KMS-11 (cell line): ENCODE data around the gene PRKD2.
"Not testable (repeated sequence)": the region's sequence is repeated elsewhere in the genome, so short reads cannot be mapped to it uniquely, and the experiment has no call there.

Source experiments
- H2AFZ ChIP-seq: fragments of 200-600 bp; sonication (generic); 2 replicates; pipeline ENCODE4 v1.6.1; 2016; ENCODE audit warnings: antibody characterized with exemption, mixed run types, low read depth
- H3K27ac ChIP-seq: fragments of 200-600 bp; sonication (generic); 2 replicates; pipeline ENCODE4 v1.6.1; 2016; ENCODE audit warnings: mild to moderate bottlenecking, mixed run types
- H3K27me3 ChIP-seq: fragments of 200-600 bp; sonication (generic); 2 replicates; pipeline ENCODE4 v1.6.1; 2017; ENCODE audit warnings: mild to moderate bottlenecking, low read depth, mixed run types, moderate library complexity; ENCODE audit not compliant: insufficient read depth
- H3K36me3 ChIP-seq: fragments of 200-600 bp; sonication (generic); 2 replicates; pipeline ENCODE4 v1.6.1; 2017; ENCODE audit warnings: mild to moderate bottlenecking, mixed run types; ENCODE audit not compliant: insufficient read depth
- H3K4me1 ChIP-seq: fragments of 200-600 bp; sonication (generic); 2 replicates; pipeline ENCODE4 v1.6.1; 2016; ENCODE audit warnings: mild to moderate bottlenecking, low read depth, mixed run types; ENCODE audit not compliant: poor library complexity, severe bottlenecking
- H3K4me2 ChIP-seq: fragments of 200-600 bp; sonication (generic); 2 replicates; pipeline ENCODE4 v1.7.0; 2016; ENCODE audit warnings: mild to moderate bottlenecking, mixed run types
- H3K4me3 ChIP-seq: fragments of 200-600 bp; sonication (generic); IDR thresholded peaks from 2 replicates; pipeline ENCODE4 v1.6.1; 2017; ENCODE audit warnings: low read depth, low read length, mixed read lengths; ENCODE audit not compliant: insufficient read depth
- H3K79me2 ChIP-seq: fragments of 200-600 bp; sonication (generic); 2 replicates; pipeline ENCODE4 v1.6.1; 2016; ENCODE audit warnings: low read depth, mixed run types; ENCODE audit not compliant: insufficient read depth
- H3K9ac ChIP-seq: fragments of 200-600 bp; sonication (generic); 2 replicates; pipeline ENCODE4 v1.6.1; 2016; ENCODE audit warnings: mild to moderate bottlenecking, mixed run types
- H4K20me1 ChIP-seq: fragments of 200-600 bp; sonication (generic); 2 replicates; pipeline ENCODE4 v1.6.1; 2016; ENCODE audit warnings: mild to moderate bottlenecking, mixed run types; ENCODE audit not compliant: insufficient read depth
- CTCF ChIP-seq: fragments of 200-600 bp; sonication (generic); conservative IDR thresholded peaks from 2 replicates; pipeline ENCODE4 v1.6.1; 2017; ENCODE audit warnings: low read depth, mild to moderate bottlenecking, antibody characterized with exemption, low read length, moderate library complexity, mixed read lengths

Gene PRKD2

GRCh38 chr19:46717034-46717715 lies at the start of gene PRKD2:
Gene PRKD2, minus strand, starts transcription at chr19:46717114. Its CDS starts 744 bp downstream, at chr19:46716370.
- Histone ChIP-seq H4K20me1 (no peaks in the 10 kb centered on the region), H3K36me3 (no peaks in the 10 kb centered on the region; the same call in 1 of the 2 replicates), H3K4me2 (peak within 1 kb of the TSS; percentile 80), H3K79me2 (peaks cover 24% of the 10 kb centered on the region), H3K9ac (peak within 1 kb of the TSS; percentile 70), H3K4me1 (peaks cover 46% of the 10 kb centered on the region), H2AFZ (peak within 1 kb of the TSS; percentile 72), H3K27me3 (no peaks in the 10 kb centered on the region), H3K4me3 (no peak within 1 kb of the TSS), H3K27ac (peak within 1 kb of the TSS; percentile 55)
- TF ChIP-seq CTCF = no peak

GRCh38 chr19:46764817-46765291 lies 47.9 kb upstream of the PRKD2 start:
- H4K20me1 ChIP-seq = no peaks in the 10 kb centered on the region
- no peaks in the 10 kb centered on the region for H3K4me1 ChIP-seq
- no peak overlapping the region for H3K27ac ChIP-seq
- H3K4me2 ChIP-seq = no peak overlapping the region
- no peaks in the 10 kb centered on the region for H3K27me3 ChIP-seq
- H3K9ac ChIP-seq = no peak overlapping the region
- H3K36me3 ChIP-seq = no peaks in the 10 kb centered on the region
- TF ChIP-seq CTCF = no peak
- no peaks in the 10 kb centered on the region for H3K79me2 ChIP-seq
- no peak overlapping the region for H3K4me3 ChIP-seq
- H2AFZ ChIP-seq = no peak overlapping the region

- Histone ChIP-seq H3K4me3 (no peak overlapping the region), H4K20me1 (no peaks in the 10 kb centered on the region), H3K27me3 (no peaks in the 10 kb centered on the region), H3K79me2 (no peaks in the 10 kb centered on the region), H3K36me3 (no peaks in the 10 kb centered on the region), H3K4me1 (peaks cover 3% of the 10 kb centered on the region), H2AFZ (no peak overlapping the region), H3K9ac (no peak overlapping the region), H3K27ac (no peak overlapping the region), H3K4me2 (no peak overlapping the region)
- no peak for TF ChIP-seq CTCF
Observed at GRCh38 chr19:46762245-46762890, 45.5 kb upstream of the PRKD2 start.

- Histone ChIP-seq H3K27ac (no peak overlapping the region), H3K4me1 (peaks cover 4% of the 10 kb centered on the region), H2AFZ (no peak overlapping the region), H4K20me1 (no peaks in the 10 kb centered on the region), H3K4me3 (no peak overlapping the region), H3K4me2 (no peak overlapping the region), H3K27me3 (no peaks in the 10 kb centered on the region), H3K79me2 (no peaks in the 10 kb centered on the region), H3K36me3 (no peaks in the 10 kb centered on the region), H3K9ac (no peak overlapping the region)
- TF ChIP-seq CTCF = no peak
Observed at GRCh38 chr19:46761418-46761831, 44.5 kb upstream of the PRKD2 start.

GRCh38 chr19:46760897-46761296 lies 44.0 kb upstream of the PRKD2 start:
- not testable (repeated sequence) for H4K20me1 ChIP-seq, H2AFZ ChIP-seq, H3K27me3 ChIP-seq, H3K4me3 ChIP-seq, H3K4me2 ChIP-seq, H3K79me2 ChIP-seq, H3K36me3 ChIP-seq, H3K4me1 ChIP-seq, H3K9ac ChIP-seq, H3K27ac ChIP-seq
